ENCODE results near the gene JAZF1.

JAZF1 gene

GRCh38 chr7:28001896-28002295 lies 178.7 kb downstream of the JAZF1 start:
- DNase-seq, result no peak

- DNase-seq, result no peak
These were observed 180.8 kb downstream of the JAZF1 start for GRCh38 chr7:27999829-28000228.

- DNase-seq, result no peak
These were observed 182.2 kb downstream of the JAZF1 start for GRCh38 chr7:27998382-27998781.

GRCh38 chr7:27997188-27997707 lies 183.3 kb downstream of the JAZF1 start:
- no peak for DNase-seq

GRCh38 chr7:27996141-27996540 lies 184.5 kb downstream of the JAZF1 start:
- DNase-seq, result no peak

GRCh38 chr7:27995228-27995627 lies 185.4 kb downstream of the JAZF1 start:
- DNase-seq, result no peak

GRCh38 chr7:27994639-27995038 lies 186.0 kb downstream of the JAZF1 start:
- DNase-seq, result no peak

- no peak for DNase-seq
These were observed 187.7 kb downstream of the JAZF1 start for GRCh38 chr7:27992755-27993493.

- no peak for DNase-seq
These were observed 188.5 kb downstream of the JAZF1 start for GRCh38 chr7:27992097-27992496.

GRCh38 chr7:27991006-27991528 lies 189.5 kb downstream of the JAZF1 start:
- DNase-seq, result no peak

- DNase-seq, result no peak
These were observed 204.1 kb downstream of the JAZF1 start for GRCh38 chr7:27976531-27976930.

- no peak for DNase-seq
These were observed 207.0 kb downstream of the JAZF1 start for GRCh38 chr7:27973625-27974024.

- DNase-seq, result peak in 1 of 5 donors; percentile 69
These were observed 208.3 kb downstream of the JAZF1 start for GRCh38 chr7:27972276-27972675.

- peak in 1 of 5 donors; percentile 42 for DNase-seq
These were observed 209.3 kb downstream of the JAZF1 start for GRCh38 chr7:27971171-27971812.

GRCh38 chr7:27970350-27970749 lies 210.2 kb downstream of the JAZF1 start:
- no peak for DNase-seq

GRCh38 chr7:27969346-27969745 lies 211.2 kb downstream of the JAZF1 start:
- no peak for DNase-seq

GRCh38 chr7:27967639-27968038 lies 213.0 kb downstream of the JAZF1 start:
- DNase-seq, result peak in 1 of 5 donors; percentile 48

GRCh38 chr7:27966219-27966780 lies 214.3 kb downstream of the JAZF1 start:
- DNase-seq, result no peak

- no peak for DNase-seq
These were observed 214.9 kb downstream of the JAZF1 start for GRCh38 chr7:27965650-27966049.

- no peak for DNase-seq
These were observed 215.8 kb downstream of the JAZF1 start for GRCh38 chr7:27964820-27965219.

GRCh38 chr7:27963056-27963455 lies 217.5 kb downstream of the JAZF1 start:
- DNase-seq, result no peak

GRCh38 chr7:27962273-27962672 lies 218.3 kb downstream of the JAZF1 start:
- no peak for DNase-seq

- DNase-seq, result no peak
These were observed 219.3 kb downstream of the JAZF1 start for GRCh38 chr7:27961255-27961654.

GRCh38 chr7:27960415-27960814 lies 220.2 kb downstream of the JAZF1 start:
- no peak for DNase-seq

Measured in T-helper 1 cell (primary cell).